Prostate gland (tissue), 2 donors: Measurements from ENCODE around the gene ADH1B.

Experiments
- CTCF ChIP-seq, 4 experiments: fragments of 200-600 bp in 2 of 4; fragments of 450-650 bp in 2 of 4; sonication (generic) in 2 of 4; IDR thresholded peaks; 1 replicate in 3 of 4; 2 replicates in 1 of 4; pipeline ENCODE4 v1.5.1; 2016 to 2019; ENCODE audit warnings: antibody characterized with exemption in 4 of 4, mild to moderate bottlenecking in 2 of 4, moderate library complexity in 2 of 4
- POLR2AphosphoS5 ChIP-seq: sonication (generic); formaldehyde crosslinking; IDR thresholded peaks from one replicate; pipeline ENCODE4 v1.6.1; 2017; ENCODE audit warnings: antibody characterized with exemption

GRCh38 chr4:99324979-99325378 lies 3.8 kb upstream of the ADH1B start:
- TF ChIP-seq CTCF (IDR thresholded peaks at IDR 0.05): no peak
- TF ChIP-seq POLR2AphosphoS5: peak; percentile 95
